Activated CD8-positive, alpha-beta memory T cell treated with anti-CD3 and anti-CD28 coated beads for 48 hours (primary cell): ENCODE measurements around the gene SMAD5.

Experiments used
- DNase-seq, 3 experiments: peaks; one replicate each; pipeline ENCODE4 v3.0.0-alpha.2; 2020; ENCODE audit warnings: low read depth in 2 of 3, low spot score in 2 of 3

SMAD5 gene

GRCh38 chr5:136213919-136214493 is 81.4 kb downstream of the SMAD5 start:
- no peak for DNase-seq

DNA sequence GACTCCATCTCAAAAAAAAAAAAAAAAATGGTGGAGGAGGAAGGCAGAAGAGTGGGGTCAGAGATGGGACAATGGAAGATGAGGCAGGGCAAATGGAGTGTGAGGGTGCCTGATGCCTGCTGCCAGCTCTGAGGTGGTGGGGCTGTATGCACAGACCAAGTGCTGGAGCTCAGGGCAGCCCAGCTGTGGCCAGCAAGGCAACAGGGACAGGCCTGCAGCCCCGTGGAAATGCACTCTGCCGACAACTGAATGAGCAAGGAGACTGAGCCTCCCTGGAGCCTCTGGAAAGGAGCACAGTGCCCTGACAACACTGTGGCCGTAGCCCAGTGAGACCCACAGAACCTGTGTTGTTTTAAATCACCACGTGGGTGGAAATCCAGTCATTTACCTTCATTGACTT is 83.2 kb downstream of the SMAD5 start:
- no peak for DNase-seq

- no peak for DNase-seq
Measured at GRCh38 chr5:136216230-136216629, 83.6 kb downstream of the SMAD5 start.

DNA sequence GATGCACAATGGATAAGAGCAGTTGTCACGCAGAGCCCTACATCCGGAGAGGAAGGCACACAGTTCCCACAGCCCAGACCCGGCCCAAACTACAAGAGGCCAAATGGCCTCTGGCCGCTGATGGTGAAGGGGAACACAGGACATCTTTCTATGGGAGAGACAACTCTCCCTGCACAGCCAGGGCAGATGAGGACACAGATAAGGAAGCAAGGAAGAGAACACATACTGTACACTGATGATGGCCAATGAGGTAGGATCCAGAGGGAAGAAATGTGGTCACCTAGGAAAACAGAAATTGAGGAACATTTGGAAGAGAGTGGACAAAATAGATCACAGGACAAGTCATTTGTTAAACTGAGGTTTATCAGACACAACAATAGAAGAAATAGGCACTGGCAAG is 88.7 kb downstream of the SMAD5 start:
- no peak for DNase-seq

DNA sequence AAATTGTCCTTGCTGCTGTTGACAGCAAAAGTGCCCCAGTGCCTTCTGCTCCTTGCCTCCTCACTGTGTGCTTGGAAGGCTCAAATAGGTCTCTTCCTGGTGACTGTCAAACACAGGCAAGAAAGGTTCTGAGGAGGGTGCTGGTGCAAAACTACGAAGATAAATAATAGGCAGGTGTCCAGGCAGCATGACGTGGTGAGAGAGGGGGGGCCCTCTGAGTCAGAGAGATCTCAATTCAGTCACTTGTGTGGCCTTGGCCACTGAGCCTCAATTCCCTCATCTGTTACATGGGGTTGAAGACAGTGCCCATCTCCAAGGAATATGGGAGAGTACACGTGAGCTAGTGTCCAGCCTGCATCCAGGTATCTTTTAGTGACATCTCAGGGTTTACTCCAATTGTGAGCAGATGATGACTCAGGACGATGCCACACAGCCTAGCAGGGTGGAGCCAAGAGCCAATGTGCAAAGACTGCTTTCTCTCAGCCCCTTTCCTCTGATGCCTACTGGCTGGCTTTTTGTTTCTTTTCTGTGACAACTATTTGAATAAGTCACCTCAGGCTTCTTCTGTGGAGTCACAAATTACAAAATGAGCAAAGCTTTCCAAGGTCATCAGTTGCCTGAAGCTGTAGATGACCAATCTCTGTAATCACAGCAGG is 90.1 kb downstream of the SMAD5 start:
- DNase-seq = no peak

DNA sequence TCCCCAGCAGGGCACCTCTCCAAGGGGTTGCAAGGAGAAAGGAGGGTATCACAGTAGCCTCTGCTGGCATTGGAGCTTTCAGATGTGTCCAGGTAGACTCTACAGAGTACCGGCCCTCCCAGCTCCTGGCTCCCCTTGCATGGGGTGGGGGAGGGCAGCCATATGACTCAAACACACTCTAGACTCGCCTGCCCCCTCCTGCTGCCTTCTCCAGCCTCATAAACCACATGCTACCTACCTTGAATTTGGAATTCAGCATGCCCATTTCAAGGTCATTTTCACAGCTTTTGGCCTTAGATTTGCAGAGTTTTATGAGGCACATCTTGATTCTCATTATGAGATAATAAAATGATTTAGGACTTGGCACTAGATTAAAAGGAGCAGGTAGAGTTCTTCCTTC is 93.2 kb downstream of the SMAD5 start:
- DNase-seq = no peak

- DNase-seq = no peak
Measured at GRCh38 chr5:136226401-136226800, 93.8 kb downstream of the SMAD5 start.

- DNase-seq = no peak
Measured at GRCh38 chr5:136228136-136228757, 95.6 kb downstream of the SMAD5 start.

DNA sequence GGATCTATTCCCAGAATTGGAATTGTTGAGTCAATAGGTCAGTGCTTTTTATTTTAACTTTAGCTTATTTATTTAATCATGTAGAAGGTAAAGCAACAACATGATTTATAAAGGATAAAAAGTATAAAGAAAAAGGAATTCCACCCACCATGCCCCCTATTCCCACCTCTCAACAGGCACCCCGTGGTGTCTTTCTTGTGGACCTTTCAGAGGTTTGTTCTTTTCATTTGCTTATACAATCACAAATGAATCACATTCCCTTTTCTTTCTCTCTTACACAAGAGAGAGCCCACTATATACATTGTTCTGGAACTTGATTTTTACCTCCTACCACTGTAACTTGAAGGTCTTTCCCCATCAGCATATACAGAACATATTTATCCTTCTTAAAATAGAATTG is 97.5 kb downstream of the SMAD5 start:
- no peak for DNase-seq

DNA sequence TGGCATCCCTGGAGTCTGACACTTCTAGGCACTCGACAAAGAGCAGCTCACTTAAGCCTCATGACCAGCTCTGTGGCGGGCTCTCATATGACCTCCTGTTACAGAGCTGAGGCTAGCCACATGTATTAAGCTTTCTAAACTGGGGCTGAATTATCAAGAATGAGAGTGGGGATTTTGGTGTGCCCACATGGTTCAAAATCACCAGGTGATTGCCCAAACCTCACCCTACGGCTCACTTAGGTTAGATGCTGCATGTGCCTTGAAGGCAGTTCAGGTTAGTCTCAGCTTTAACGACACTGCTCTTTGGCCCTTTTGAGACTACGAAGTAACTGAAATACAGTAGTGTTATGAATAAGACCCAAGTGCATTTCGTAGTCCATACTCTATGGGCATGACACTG is 99.7 kb downstream of the SMAD5 start:
- no peak for DNase-seq
